DND-41 (cell line): ENCODE data around the gene PTPRE.

ENCODE experiments used
- EZH2 ChIP-seq: IDR thresholded peaks from 3 replicates; pipeline ENCODE4 v1.6.1; 2012; ENCODE audit warnings: borderline replicate concordance, low read depth, mild to moderate bottlenecking, moderate library complexity, low read length, inconsistent platforms; ENCODE audit not compliant: severe bottlenecking
- TF ChIP-seq, protein P1 (sequence below): IDR thresholded peaks from 2 replicates; pipeline ENCODE4 v1.5.1; 2012; ENCODE audit warnings: borderline replicate concordance, low read length, moderate library complexity, mild to moderate bottlenecking; ENCODE audit not compliant: poor library complexity, severe bottlenecking; ENCODE audit errors: extremely low read depth

DNA sequence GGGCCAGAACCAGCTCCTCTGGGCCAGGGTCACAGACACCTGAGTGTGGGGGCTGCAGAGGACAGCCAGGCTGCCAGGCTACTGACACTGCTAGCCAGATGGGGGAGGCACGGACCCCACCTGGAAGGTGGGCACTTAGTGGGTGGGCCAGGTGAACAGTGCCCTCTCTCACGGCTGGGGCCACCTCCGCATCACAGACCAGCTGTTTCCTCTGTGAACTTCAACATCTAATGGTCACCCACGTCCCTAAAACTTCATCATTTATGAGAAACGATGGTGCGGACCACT, 138.9 kb downstream of the PTPRE start:
- TF ChIP-seq, protein P1, sequence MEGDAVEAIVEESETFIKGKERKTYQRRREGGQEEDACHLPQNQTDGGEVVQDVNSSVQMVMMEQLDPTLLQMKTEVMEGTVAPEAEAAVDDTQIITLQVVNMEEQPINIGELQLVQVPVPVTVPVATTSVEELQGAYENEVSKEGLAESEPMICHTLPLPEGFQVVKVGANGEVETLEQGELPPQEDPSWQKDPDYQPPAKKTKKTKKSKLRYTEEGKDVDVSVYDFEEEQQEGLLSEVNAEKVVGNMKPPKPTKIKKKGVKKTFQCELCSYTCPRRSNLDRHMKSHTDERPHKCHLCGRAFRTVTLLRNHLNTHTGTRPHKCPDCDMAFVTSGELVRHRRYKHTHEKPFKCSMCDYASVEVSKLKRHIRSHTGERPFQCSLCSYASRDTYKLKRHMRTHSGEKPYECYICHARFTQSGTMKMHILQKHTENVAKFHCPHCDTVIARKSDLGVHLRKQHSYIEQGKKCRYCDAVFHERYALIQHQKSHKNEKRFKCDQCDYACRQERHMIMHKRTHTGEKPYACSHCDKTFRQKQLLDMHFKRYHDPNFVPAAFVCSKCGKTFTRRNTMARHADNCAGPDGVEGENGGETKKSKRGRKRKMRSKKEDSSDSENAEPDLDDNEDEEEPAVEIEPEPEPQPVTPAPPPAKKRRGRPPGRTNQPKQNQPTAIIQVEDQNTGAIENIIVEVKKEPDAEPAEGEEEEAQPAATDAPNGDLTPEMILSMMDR: no peak
- TF ChIP-seq EZH2: no peak
